OCI-LY1 (cell line): Measurements from ENCODE around the gene GXYLT2.

ENCODE experiments used
- H2AFZ ChIP-seq: fragments of 200-600 bp; sonication (generic), shearing (Covaris generic); 2 replicates; pipeline ENCODE4 v1.6.0; 2014; ENCODE audit warnings: antibody characterized with exemption, mild to moderate bottlenecking, low read length
- H3F3A ChIP-seq: fragments of 200-600 bp; sonication (generic), shearing (Covaris generic); 2 replicates; pipeline ENCODE4 v1.6.0; 2014; ENCODE audit warnings: mild to moderate bottlenecking, antibody characterized with exemption, low read length, moderate library complexity; ENCODE audit not compliant: insufficient read depth
- H3K27ac ChIP-seq: fragments of 200-600 bp; sonication (generic); 2 replicates; pipeline ENCODE4 v1.5.1; 2014; ENCODE audit warnings: low read length, mixed run types, mild to moderate bottlenecking, low read depth; ENCODE audit not compliant: poor library complexity, severe bottlenecking
- H3K27me3 ChIP-seq: fragments of 200-600 bp; sonication (generic); 2 replicates; pipeline ENCODE4 v1.6.0; 2014; ENCODE audit warnings: antibody characterized with exemption, mild to moderate bottlenecking, low read length, moderate library complexity; ENCODE audit not compliant: insufficient read depth
- H3K36me3 ChIP-seq: fragments of 200-600 bp; sonication (generic); 2 replicates; pipeline ENCODE4 v1.6.1; 2014; ENCODE audit warnings: mild to moderate bottlenecking, antibody characterized with exemption, low read length, moderate library complexity, mixed read lengths; ENCODE audit not compliant: insufficient read depth
- H3K4me1 ChIP-seq: fragments of 200-600 bp; sonication (generic); 2 replicates; pipeline ENCODE4 v1.5.1; 2014; ENCODE audit warnings: mild to moderate bottlenecking, low read length, moderate library complexity; ENCODE audit not compliant: insufficient read depth, severe bottlenecking
- H3K4me2 ChIP-seq: fragments of 200-600 bp; sonication (generic), shearing (Covaris generic); 2 replicates; pipeline ENCODE4 v1.6.1; 2014; ENCODE audit warnings: low read length
- H3K4me3 ChIP-seq: fragments of 200-600 bp; sonication (generic); 2 replicates; pipeline ENCODE4 v1.5.1; 2014; ENCODE audit warnings: low read length, low read depth, mild to moderate bottlenecking, mixed read lengths; ENCODE audit not compliant: poor library complexity, severe bottlenecking
- H3K79me2 ChIP-seq: fragments of 200-600 bp; shearing (Covaris generic); 2 replicates; pipeline ENCODE4 v1.6.1; 2016; ENCODE audit warnings: mixed run types, low read length, mixed read lengths; ENCODE audit not compliant: insufficient read depth
- H3K9ac ChIP-seq: fragments of 200-600 bp; sonication (generic), shearing (Covaris generic); 2 replicates; pipeline ENCODE4 v1.6.1; 2014; ENCODE audit warnings: mild to moderate bottlenecking, low read length, mixed read lengths
- H3K9me2 ChIP-seq: fragments of 200-600 bp; sonication (generic), shearing (Covaris generic); 2 replicates; pipeline ENCODE4 v1.6.1; 2014; ENCODE audit warnings: low read depth, mild to moderate bottlenecking, low read length, mixed read lengths
- H3K9me3 ChIP-seq: fragments of 200-600 bp; shearing (Covaris generic); 2 replicates; pipeline ENCODE4 v1.6.1; 2014; ENCODE audit warnings: low read length, mixed read lengths
- H4K20me1 ChIP-seq: fragments of 200-600 bp; sonication (generic), shearing (Covaris generic); 2 replicates; pipeline ENCODE4 v1.6.0; 2016; ENCODE audit warnings: mild to moderate bottlenecking, low read length; ENCODE audit not compliant: insufficient read depth
- EZH2 ChIP-seq: fragments of 200-600 bp; sonication (generic), shearing (Covaris generic); IDR thresholded peaks from 2 replicates; pipeline ENCODE4 v1.8.0; 2017; ENCODE audit warnings: borderline replicate concordance, mixed run types, mild to moderate bottlenecking, antibody characterized with exemption, low read length, moderate library complexity, mixed read lengths
- TF ChIP-seq, protein P1 (sequence below): fragments of 200-600 bp; sonication (generic), shearing (Covaris generic); IDR thresholded peaks from 2 replicates; pipeline ENCODE4 v1.5.1; 2017; ENCODE audit warnings: mild to moderate bottlenecking, antibody characterized with exemption, low read length, moderate library complexity, mixed read lengths

The GXYLT2 gene

DNA sequence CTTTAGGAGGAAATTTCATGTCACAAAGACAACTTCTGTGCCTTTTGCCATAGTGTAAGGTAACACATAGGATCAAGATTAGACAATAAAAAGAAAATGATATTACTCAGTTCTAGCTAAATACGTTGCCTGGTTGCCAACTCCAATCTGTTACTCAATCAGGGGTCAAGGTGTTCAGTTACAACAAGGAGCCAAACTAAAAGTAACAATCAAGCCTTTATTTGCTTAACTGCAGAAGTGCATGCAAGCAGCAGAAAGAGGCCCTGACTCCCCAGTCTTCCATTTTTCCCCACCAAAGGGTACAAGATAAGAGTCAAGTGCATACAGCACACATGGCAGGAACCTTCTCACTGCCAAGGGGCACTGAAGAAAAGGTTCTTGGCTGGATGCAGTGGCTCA is 80.4 kb downstream of the GXYLT2 start:
- TF ChIP-seq, protein P1, sequence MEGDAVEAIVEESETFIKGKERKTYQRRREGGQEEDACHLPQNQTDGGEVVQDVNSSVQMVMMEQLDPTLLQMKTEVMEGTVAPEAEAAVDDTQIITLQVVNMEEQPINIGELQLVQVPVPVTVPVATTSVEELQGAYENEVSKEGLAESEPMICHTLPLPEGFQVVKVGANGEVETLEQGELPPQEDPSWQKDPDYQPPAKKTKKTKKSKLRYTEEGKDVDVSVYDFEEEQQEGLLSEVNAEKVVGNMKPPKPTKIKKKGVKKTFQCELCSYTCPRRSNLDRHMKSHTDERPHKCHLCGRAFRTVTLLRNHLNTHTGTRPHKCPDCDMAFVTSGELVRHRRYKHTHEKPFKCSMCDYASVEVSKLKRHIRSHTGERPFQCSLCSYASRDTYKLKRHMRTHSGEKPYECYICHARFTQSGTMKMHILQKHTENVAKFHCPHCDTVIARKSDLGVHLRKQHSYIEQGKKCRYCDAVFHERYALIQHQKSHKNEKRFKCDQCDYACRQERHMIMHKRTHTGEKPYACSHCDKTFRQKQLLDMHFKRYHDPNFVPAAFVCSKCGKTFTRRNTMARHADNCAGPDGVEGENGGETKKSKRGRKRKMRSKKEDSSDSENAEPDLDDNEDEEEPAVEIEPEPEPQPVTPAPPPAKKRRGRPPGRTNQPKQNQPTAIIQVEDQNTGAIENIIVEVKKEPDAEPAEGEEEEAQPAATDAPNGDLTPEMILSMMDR: no peak
- TF ChIP-seq EZH2: no peak
- H3K36me3 ChIP-seq: no peaks in the 10 kb centered on the region
- no peaks in the 10 kb centered on the region for H3K27me3 ChIP-seq
- no peaks in the 10 kb centered on the region for H3K79me2 ChIP-seq
- H3K4me2 ChIP-seq: no peak overlapping the region
- no peaks in the 10 kb centered on the region for H4K20me1 ChIP-seq
- no peak overlapping the region for H3K9ac ChIP-seq
- H3K4me1 ChIP-seq: no peaks in the 10 kb centered on the region
- H3K9me2 ChIP-seq: no peaks in the 10 kb centered on the region
- H2AFZ ChIP-seq: no peak overlapping the region
- no peaks in the 10 kb centered on the region for H3F3A ChIP-seq
- no peaks in the 10 kb centered on the region for H3K9me3 ChIP-seq
- H3K27ac ChIP-seq: no peak overlapping the region
- no peak overlapping the region for H3K4me3 ChIP-seq

DNA sequence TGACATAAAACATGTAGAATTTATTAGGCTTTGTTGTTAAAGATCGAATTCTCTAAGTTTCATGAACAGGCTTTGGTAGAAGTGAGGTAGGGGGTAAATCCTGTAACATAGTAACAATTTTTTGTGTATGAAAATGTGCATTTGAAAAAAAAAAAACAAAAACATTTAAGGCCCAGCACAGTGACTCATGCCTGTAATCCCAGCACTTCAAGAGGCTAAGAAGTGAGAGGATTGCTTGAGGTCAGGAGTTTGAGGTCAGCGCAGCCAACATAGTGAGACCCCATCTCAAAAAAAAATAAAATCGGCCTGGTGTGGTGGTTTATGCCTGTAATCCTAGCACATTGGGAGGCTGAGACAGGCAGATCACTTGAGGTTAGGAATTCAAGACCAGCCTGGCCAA is 81.9 kb downstream of the GXYLT2 start:
- H2AFZ ChIP-seq: no peak overlapping the region
- no peak for TF ChIP-seq EZH2
- TF ChIP-seq, protein P1: no peak
- no peaks in the 10 kb centered on the region for H3K36me3 ChIP-seq
- no peaks in the 10 kb centered on the region for H3K9me2 ChIP-seq
- H3K27me3 ChIP-seq: no peaks in the 10 kb centered on the region
- no peak overlapping the region for H3K9ac ChIP-seq
- H3K79me2 ChIP-seq: no peaks in the 10 kb centered on the region
- no peaks in the 10 kb centered on the region for H3K9me3 ChIP-seq
- no peaks in the 10 kb centered on the region for H4K20me1 ChIP-seq
- H3F3A ChIP-seq: no peaks in the 10 kb centered on the region
- no peak overlapping the region for H3K4me3 ChIP-seq
- no peaks in the 10 kb centered on the region for H3K4me1 ChIP-seq
- no peak overlapping the region for H3K27ac ChIP-seq
- H3K4me2 ChIP-seq: no peak overlapping the region

DNA sequence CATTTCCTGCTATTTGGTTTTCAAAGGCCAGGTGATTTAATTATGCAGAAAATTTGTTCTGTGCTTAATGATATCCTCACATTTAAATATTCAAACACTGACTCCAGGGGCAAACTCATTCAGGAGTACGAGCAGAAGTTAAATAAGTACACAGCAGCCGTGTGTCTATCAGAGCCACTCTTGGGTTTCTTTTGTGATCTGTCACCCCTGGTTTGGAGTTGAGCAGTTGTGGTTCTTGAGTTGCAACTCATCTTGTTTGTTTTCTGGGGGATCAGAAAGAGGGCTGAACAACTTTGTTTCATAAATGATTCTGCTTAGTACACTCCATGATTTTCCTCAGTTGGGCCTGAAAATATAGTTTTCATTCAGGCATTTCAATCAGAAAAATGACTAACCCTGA is 83.1 kb downstream of the GXYLT2 start:
- no peak overlapping the region for H3K4me2 ChIP-seq
- TF ChIP-seq, protein P1: no peak
- no peak for TF ChIP-seq EZH2
- no peaks in the 10 kb centered on the region for H3K36me3 ChIP-seq
- no peaks in the 10 kb centered on the region for H4K20me1 ChIP-seq
- no peaks in the 10 kb centered on the region for H3K79me2 ChIP-seq
- no peaks in the 10 kb centered on the region for H3K4me1 ChIP-seq
- no peaks in the 10 kb centered on the region for H3F3A ChIP-seq
- no peak overlapping the region for H3K27ac ChIP-seq
- no peaks in the 10 kb centered on the region for H3K9me2 ChIP-seq
- no peak overlapping the region for H3K4me3 ChIP-seq
- no peak overlapping the region for H3K9ac ChIP-seq
- no peaks in the 10 kb centered on the region for H3K27me3 ChIP-seq
- no peaks in the 10 kb centered on the region for H3K9me3 ChIP-seq
- no peak overlapping the region for H2AFZ ChIP-seq

- Histone ChIP-seq H3K4me2 (no peak overlapping the region), H3K9me2 (no peaks in the 10 kb centered on the region), H3K9me3 (no peaks in the 10 kb centered on the region), H4K20me1 (no peaks in the 10 kb centered on the region), H3F3A (no peaks in the 10 kb centered on the region), H3K27ac (no peak overlapping the region), H3K4me1 (no peaks in the 10 kb centered on the region), H2AFZ (no peak overlapping the region), H3K9ac (no peak overlapping the region), H3K79me2 (no peaks in the 10 kb centered on the region), H3K36me3 (no peaks in the 10 kb centered on the region), H3K4me3 (no peak overlapping the region), H3K27me3 (no peaks in the 10 kb centered on the region)
- no peak for TF ChIP-seq EZH2
- TF ChIP-seq, protein P1: no peak
Observed at GRCh38 chr3:72972706-72973030, 84.8 kb downstream of the GXYLT2 start.
